ENCODE results near the gene NUDC.

NUDC gene

GRCh38 chr1:26991310-26992116 lies 70.0 kb downstream of the NUDC start:
- DNase-seq: no peak

DNA sequence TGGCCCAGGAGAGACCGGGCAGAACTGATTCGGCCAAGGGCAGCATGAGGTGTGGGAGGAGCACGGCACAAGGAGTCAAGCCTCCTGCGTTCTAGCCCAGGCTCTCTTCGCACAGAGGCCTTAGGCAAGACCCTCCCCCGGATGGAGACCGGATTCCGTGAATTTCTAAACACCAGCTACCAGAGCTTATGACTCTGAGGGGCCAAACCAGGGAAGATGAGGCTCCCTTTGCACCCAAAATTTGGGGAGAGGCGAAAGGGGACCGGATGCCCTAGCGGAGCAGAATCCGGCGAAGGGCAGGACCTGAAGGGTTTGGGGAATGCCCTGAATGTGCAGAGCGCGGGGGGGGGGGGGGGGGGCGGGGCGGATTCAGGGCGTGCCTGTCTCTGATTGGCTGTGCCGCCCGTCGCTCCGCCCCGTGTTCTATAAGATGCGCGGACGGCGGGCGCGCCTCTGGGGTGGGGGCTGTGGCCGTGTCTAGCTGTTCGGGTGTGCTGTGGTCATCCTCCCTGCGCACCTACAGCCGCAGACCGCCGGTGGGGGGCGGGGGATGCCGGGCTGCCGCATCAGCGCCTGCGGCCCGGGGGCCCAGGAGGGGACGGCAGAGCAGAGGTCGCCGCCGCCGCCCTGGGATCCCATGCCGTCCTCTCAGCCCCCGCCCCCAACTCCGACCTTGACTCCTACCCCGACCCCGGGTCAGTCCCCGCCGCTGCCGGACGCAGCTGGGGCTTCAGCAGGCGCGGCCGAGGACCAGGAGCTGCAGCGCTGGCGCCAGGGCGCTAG lies 71.9 kb downstream of the NUDC start, which contains the start of gene TRNP1:
Gene TRNP1 (plus strand): TSS at position 456 of the 783 bp plus-strand sequence. CDS start 95 bp downstream, at position 551.
- peak; percentile 90 for DNase-seq

GRCh38 chr1:26994020-26994786 lies 72.7 kb downstream of the NUDC start:
- DNase-seq: peak; percentile 62

DNA sequence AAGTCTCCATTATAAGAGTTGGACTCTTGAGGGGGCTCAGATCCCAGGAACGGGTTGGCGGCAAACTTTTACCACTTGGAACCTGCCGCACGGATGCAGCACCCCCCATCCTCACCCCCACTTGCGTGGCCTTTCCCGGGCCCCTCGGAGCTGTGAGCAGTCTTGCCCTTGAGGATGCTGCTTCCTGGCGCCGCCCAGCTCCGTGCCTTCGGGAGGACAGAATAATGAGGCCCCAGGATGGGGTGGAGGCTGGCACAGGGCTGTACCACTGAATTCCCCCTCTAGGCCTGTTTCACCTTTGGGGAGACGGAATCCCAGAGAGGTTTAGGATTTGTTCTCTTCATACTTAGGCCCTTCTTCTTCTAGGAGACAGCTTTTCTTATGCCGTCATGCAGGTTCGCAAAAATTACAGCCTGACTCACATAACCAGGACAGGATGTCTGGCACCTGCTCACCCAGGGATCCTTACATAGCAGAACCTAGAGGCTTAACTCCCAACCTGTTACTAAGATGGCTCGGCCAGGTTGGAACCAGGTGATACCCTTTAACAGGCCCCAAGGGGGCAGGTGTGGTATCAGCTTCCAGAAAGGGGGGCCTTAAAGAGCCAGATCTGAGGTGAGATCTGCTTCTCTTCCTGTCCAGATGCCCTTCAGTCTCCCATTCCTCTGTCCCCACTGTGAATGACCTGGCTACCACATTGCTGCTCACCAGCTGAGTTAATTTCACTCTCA lies 73.4 kb downstream of the NUDC start:
- DNase-seq: no peak

GRCh38 chr1:26996024-26996423 lies 74.5 kb downstream of the NUDC start:
- DNase-seq: no peak

All from activated CD8-positive, alpha-beta memory T cell treated with anti-CD3 and anti-CD28 coated beads for 24 hours (primary cell).